Astrocyte (in vitro differentiated cells and primary cell): Measurements from ENCODE around the gene ELK3.

Experiments used
- EZH2 ChIP-seq: IDR thresholded peaks from 2 replicates; pipeline ENCODE4 v1.6.1; 2012; ENCODE audit warnings: mild to moderate bottlenecking, low read length, inconsistent platforms; ENCODE audit not compliant: insufficient read depth
- TF ChIP-seq, protein P1 (sequence below): IDR thresholded peaks from 2 replicates; pipeline ENCODE4 v1.5.1; 2011; ENCODE audit warnings: low read depth, mild to moderate bottlenecking, inconsistent platforms, low read length, moderate library complexity; ENCODE audit not compliant: insufficient read depth

DNA sequence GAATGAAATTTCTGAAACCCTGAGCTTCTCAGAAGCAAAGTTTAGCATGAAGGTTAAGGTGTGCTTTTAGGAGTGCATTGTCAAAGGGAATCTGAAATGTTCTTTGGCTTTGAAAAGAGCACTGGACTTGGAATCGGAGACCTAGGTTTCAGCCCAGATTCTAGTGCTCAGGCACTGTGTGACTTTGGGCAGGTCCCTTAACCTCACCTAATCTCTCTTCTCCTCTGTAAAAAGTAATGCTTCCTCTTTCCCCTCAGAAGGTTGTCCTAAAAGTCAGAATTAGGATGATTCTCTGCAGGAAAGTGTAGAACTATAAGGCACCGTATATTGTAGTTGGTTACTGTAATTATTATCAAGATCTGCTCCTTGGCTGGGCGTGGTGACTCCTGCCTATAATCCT is 38.0 kb upstream of the ELK3 start:
- TF ChIP-seq, protein P1, sequence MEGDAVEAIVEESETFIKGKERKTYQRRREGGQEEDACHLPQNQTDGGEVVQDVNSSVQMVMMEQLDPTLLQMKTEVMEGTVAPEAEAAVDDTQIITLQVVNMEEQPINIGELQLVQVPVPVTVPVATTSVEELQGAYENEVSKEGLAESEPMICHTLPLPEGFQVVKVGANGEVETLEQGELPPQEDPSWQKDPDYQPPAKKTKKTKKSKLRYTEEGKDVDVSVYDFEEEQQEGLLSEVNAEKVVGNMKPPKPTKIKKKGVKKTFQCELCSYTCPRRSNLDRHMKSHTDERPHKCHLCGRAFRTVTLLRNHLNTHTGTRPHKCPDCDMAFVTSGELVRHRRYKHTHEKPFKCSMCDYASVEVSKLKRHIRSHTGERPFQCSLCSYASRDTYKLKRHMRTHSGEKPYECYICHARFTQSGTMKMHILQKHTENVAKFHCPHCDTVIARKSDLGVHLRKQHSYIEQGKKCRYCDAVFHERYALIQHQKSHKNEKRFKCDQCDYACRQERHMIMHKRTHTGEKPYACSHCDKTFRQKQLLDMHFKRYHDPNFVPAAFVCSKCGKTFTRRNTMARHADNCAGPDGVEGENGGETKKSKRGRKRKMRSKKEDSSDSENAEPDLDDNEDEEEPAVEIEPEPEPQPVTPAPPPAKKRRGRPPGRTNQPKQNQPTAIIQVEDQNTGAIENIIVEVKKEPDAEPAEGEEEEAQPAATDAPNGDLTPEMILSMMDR: no peak
- no peak for TF ChIP-seq EZH2
